ENCODE measurements around the gene BANK1. TPM values are rescaled to one million over a fixed set of nuclear protein-coding genes. Genes with fewer than 3 reads are reported as not detected.

The BANK1 gene
- total and polyA plus RNA-seq, 2 of the 8 experiments (the other 6 are each of a cell fraction or from before 2014, with no cell fraction given), result 0.59 to 0.93 TPM

DNA sequence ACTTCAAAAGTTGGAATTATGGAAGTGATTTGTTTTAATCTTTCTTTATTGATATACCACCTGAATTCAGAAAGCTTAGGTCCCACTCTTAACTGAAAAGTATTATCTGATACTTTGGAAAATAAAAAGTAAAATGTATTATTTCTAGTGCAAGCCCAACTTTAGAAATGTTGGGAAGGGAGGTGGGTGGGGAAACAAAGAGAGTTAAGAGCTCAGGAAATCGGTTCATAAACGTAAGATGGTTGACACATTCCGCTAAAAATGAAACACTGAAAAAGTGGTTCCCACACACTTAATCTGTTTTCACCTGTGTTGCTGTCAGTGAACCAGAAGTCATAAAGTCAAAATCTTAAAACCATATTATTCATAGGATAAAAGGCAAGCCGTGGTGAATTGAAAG, 237.4 kb downstream of the BANK1 start:
- Histone ChIP-seq H3K4me3 (ENCODE audit: extremely low read depth in 1 of 4, insufficient read depth in 2 of 4, low read depth in 3 of 4, low read length in 4 of 4) (no peak overlapping the region), H3K23me2 (ENCODE audit: low read depth, low read length) (no peaks in the 10 kb centered on the region), H3K4ac (replicated peaks; ENCODE audit: insufficient read length, low read depth, low read length) (no peak overlapping the region), H3K14ac (ENCODE audit: insufficient read length) (no peak overlapping the region), H2BK15ac (ENCODE audit: low read length) (no peak overlapping the region), H2AK5ac (ENCODE audit: low read depth, low read length) (no peak overlapping the region), H2AFZ (ENCODE audit: low read length) (no peak overlapping the region), H4K8ac (ENCODE audit: extremely low read depth, insufficient read depth, low read length) (no peak overlapping the region), H2BK12ac (ENCODE audit: low read depth, low read length) (no peak overlapping the region), H3K79me1 (ENCODE audit: low read depth, low read length) (no peaks in the 10 kb centered on the region), H3K36me3 (ENCODE audit: control insufficient read depth in 2 of 4, insufficient read depth in 4 of 4, low read length in 3 of 4) (no peaks in the 10 kb centered on the region), H4K5ac (ENCODE audit: insufficient read length, low read depth, low read length) (no peak overlapping the region), H3K4me1 (replicated peaks in 1 of 4; ENCODE audit: control insufficient read depth in 3 of 4, insufficient read depth in 4 of 4, low read length in 3 of 4) (no peaks in the 10 kb centered on the region), H2BK5ac (ENCODE audit: low read depth, low read length) (no peak overlapping the region), H3K23ac (ENCODE audit: insufficient read length) (no peak overlapping the region), H3K27ac (ENCODE audit: low read depth, low read length) (no peak overlapping the region), H3K18ac (ENCODE audit: extremely low read depth, low read length) (no peak overlapping the region), H3K4me2 (ENCODE audit: insufficient read depth in 1 of 2, low read depth in 2 of 2, low read length in 2 of 2) (no peak overlapping the region), H3K9ac (replicated peaks in 1 of 4; ENCODE audit: extremely low read depth in 1 of 4, low read depth in 3 of 4, low read length in 3 of 4) (no peak overlapping the region), H3K79me2 (ENCODE audit: control insufficient read depth in 1 of 2, insufficient read depth in 2 of 2, low read length in 2 of 2) (no peaks in the 10 kb centered on the region), H4K20me1 (replicated peaks in 1 of 2; ENCODE audit: control insufficient read depth in 1 of 2, insufficient read depth in 2 of 2, low read length in 2 of 2) (no peaks in the 10 kb centered on the region), H3K56ac (replicated peaks; ENCODE audit: insufficient read length, low read depth, low read length) (no peak overlapping the region), H3K27me3 (replicated peaks in 1 of 4; ENCODE audit: control insufficient read depth in 3 of 4, extremely low read depth in 1 of 4, insufficient read depth in 3 of 4, low read length in 3 of 4) (no peaks in the 10 kb centered on the region; a peak in 1 of 7 replicates), H2BK120ac (replicated peaks; ENCODE audit: low read depth, low read length) (no peak overlapping the region), H4K91ac (replicated peaks; ENCODE audit: insufficient read length, low read length) (no peak overlapping the region), H2BK20ac (ENCODE audit: low read length) (no peak overlapping the region), H3K9me3 (ENCODE audit: insufficient read depth in 2 of 2, low read depth in 1 of 2, low read length in 1 of 2) (no peaks in the 10 kb centered on the region)
- no peak for FAIRE-seq
- POLR2A ChIA-PET (ENCODE audit: partially characterized antibody), result no interaction called here
- CTCF ChIA-PET (ENCODE audit: partially characterized antibody), result no interaction called here
- no peak for DNase-seq (ENCODE audit: low read depth in 1 of 2, low spot score in 2 of 2)
- TF ChIP-seq TEAD4 (IDR thresholded peaks at IDR 0.05; ENCODE audit: low read depth, low read length) (no peak), KDM5A (IDR thresholded peaks at IDR 0.05; ENCODE audit: low read length) (no peak), CHD1 (IDR thresholded peaks at IDR 0.05; ENCODE audit: low read depth, low read length) (no peak), CREB1 (IDR thresholded peaks at IDR 0.05) (no peak), SP1 (IDR thresholded peaks at IDR 0.05; ENCODE audit: low read depth, low read length) (no peak), RAD21 (IDR thresholded peaks at IDR 0.05 in 1 of 2, conservative IDR thresholded peaks at IDR 0.05 in 1 of 2; ENCODE audit: low read depth in 2 of 2, low read length in 2 of 2) (no peak), RFX5 (IDR thresholded peaks at IDR 0.05; ENCODE audit: borderline replicate concordance, low read depth, low read length) (no peak), KDM4A (IDR thresholded peaks at IDR 0.05; ENCODE audit: low read depth, low read length, severe bottlenecking) (no peak), CBX5 (IDR thresholded peaks at IDR 0.05; ENCODE audit: low read depth, low read length) (no peak), JUN (IDR thresholded peaks at IDR 0.05; ENCODE audit: low read depth, low read length) (no peak), YY1 (IDR thresholded peaks at IDR 0.05; ENCODE audit: low read depth, low read length) (no peak), GABPA (IDR thresholded peaks at IDR 0.05; ENCODE audit: borderline replicate concordance, insufficient read depth, low read length) (no peak), KDM1A (IDR thresholded peaks at IDR 0.05; ENCODE audit: borderline replicate concordance, low read length) (no peak), EZH2 (IDR thresholded peaks at IDR 0.05; ENCODE audit: low read depth, low read length, severe bottlenecking) (no peak)
- WGBS, 2 experiments (ENCODE audit: extremely low coverage in 1 of 2, insufficient coverage in 1 of 2, insufficient read length in 1 of 2, insufficient replicate concordance in 2 of 2, low coverage in 1 of 2, low lambda C conversion rate in 2 of 2, missing lambda C conversion rate in 1 of 2), result 99% methylated on average over 4 of the region's 4 CpGs; no CpG with 5 or more reads in 1 of the 2 experiments
